ENCODE data around the gene PCYT2. TPM values are rescaled to one million over a fixed set of nuclear protein-coding genes. Genes with fewer than 3 reads are reported as not detected.
A peak's percentile ranks its signal among the peaks of the same experiment; 100 is the strongest.

PCYT2 gene
- total RNA-seq, 4 donors from 2014 or later, result 4.1 to 27.7 (median 18.8) TPM

GRCh38 chr17:81913394-81914102 lies 2.3 kb upstream of the PCYT2 start:
- no peaks in the 10 kb centered on the region for H3K27me3 ChIP-seq
- no peak overlapping the region for H3K27ac ChIP-seq
- no peaks in the 10 kb centered on the region for H3K9me3 ChIP-seq
- no peak for DNase-seq
- H3K36me3 ChIP-seq, result no peaks in the 10 kb centered on the region
- intact Hi-C loops (cut with DNase I; ENCODE audit: low total_unique reads), result no loop called here
- TF ChIP-seq, protein P1, sequence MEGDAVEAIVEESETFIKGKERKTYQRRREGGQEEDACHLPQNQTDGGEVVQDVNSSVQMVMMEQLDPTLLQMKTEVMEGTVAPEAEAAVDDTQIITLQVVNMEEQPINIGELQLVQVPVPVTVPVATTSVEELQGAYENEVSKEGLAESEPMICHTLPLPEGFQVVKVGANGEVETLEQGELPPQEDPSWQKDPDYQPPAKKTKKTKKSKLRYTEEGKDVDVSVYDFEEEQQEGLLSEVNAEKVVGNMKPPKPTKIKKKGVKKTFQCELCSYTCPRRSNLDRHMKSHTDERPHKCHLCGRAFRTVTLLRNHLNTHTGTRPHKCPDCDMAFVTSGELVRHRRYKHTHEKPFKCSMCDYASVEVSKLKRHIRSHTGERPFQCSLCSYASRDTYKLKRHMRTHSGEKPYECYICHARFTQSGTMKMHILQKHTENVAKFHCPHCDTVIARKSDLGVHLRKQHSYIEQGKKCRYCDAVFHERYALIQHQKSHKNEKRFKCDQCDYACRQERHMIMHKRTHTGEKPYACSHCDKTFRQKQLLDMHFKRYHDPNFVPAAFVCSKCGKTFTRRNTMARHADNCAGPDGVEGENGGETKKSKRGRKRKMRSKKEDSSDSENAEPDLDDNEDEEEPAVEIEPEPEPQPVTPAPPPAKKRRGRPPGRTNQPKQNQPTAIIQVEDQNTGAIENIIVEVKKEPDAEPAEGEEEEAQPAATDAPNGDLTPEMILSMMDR (IDR thresholded peaks at IDR 0.05), result no peak
- no peak for TF ChIP-seq POLR2A (IDR thresholded peaks at IDR 0.05)
- H3K4me3 ChIP-seq, result no peak overlapping the region
- peaks cover 5 to 13% of the 10 kb centered on the region in 2 donors for H3K4me1 ChIP-seq

DNA sequence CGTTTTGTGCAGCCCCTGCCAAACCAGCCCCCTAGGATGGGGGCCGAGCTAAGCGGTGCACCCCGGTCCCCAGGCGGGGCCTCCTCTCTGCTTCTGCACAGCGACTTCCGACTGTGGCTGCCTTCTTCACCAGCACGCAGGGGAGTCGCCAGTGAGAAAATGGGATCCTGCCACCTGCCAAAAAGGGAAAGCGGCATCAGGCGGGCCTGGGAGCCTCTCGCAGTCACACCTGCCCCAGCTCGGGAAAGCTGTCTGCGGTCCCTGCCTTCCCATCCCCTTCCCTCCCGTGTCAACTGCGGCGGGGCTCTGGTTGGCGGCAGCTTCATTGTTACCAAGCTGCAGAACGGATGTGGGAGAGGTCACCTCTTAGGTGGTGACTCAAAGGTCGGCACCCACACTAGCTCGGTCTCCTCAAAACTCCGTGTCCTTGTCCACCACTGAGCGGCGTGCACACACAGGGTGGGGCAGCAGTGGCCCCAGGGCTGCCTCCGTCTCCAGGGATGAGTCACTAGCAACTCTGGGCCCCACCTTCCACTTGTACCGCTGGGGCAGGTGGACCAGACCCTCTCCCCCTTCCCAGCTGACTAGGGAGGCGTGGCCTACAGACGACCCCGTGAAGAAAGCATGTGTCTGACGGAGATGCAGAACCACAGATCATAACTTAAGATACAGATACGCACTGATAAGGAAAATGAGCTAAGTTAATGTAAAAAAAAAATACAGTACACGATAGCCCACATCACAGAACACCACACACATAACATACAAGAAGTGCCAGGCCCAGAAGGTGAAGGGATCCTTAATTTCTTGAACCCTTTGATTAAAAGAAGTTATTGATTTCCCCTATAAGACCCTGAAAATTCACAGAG lies 1.5 kb upstream of the PCYT2 start:
- H3K27ac ChIP-seq, result no peak overlapping the region
- no peaks in the 10 kb centered on the region for H3K36me3 ChIP-seq
- H3K4me3 ChIP-seq, result no peak overlapping the region
- H3K4me1 ChIP-seq, result peaks cover 5 to 9% of the 10 kb centered on the region in 2 donors
- no peak for TF ChIP-seq POLR2A (IDR thresholded peaks at IDR 0.05)
- TF ChIP-seq, protein P1 (IDR thresholded peaks at IDR 0.05), result no peak
- intact Hi-C loops (cut with DNase I; ENCODE audit: low total_unique reads), result no loop called here
- H3K27me3 ChIP-seq, result no peaks in the 10 kb centered on the region
- no peak for DNase-seq
- H3K9me3 ChIP-seq, result no peaks in the 10 kb centered on the region

DNA sequence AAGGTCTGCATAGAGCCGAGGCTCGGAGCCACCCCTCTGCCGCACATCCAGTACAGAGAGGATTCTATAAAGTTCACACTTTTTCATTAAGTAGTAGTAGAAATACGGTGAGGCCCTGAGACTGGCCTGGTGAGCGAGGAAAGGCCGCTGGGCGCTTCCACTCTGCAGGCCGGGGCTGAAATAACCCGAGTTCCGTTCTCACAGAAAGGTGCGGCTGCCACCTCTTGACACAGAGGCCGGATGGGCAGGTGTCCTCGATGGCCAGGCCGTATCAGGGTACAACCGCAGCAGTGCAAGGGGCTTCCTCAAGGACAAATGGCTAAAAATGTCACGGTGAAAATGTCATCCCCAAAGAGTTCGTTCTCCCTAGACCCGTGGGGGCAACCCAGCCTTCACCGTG lies 770 bp upstream of the PCYT2 start:
- intact Hi-C loops (cut with DNase I; ENCODE audit: low total_unique reads), result no loop called here
- no peaks in the 10 kb centered on the region for H3K27me3 ChIP-seq
- H3K4me3 ChIP-seq, result no peak overlapping the region
- TF ChIP-seq, protein P1 (IDR thresholded peaks at IDR 0.05), result no peak
- TF ChIP-seq POLR2A (IDR thresholded peaks at IDR 0.05), result no peak
- peaks cover 5 to 7% of the 10 kb centered on the region in 2 donors for H3K4me1 ChIP-seq
- DNase-seq, result no peak
- no peaks in the 10 kb centered on the region for H3K9me3 ChIP-seq
- H3K36me3 ChIP-seq, result no peaks in the 10 kb centered on the region
- H3K27ac ChIP-seq, result peak overlapping the region in 1 of 2 donors; percentile 81

DNA sequence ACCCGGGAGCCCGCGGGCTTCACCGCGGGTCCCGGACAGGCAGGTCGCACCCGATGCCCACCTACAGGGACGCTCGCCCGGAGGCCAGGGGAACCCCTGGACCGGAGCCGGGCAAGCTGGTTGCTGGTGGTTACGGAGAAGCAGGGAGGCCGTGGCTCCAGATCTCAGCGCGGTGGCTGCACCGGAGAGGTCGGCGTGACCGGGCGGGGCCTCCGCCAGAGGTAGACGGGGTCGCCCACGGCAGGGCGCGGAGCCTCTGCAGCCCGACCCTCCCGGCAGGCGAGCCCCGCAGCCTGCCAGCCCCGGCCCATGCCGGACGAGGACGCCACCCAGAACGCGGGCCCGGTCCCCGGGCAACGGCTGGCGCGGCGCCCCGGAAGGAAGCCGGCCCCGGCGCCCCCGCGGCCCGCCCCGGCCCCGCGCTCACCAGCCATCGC lies 341 bp downstream of the PCYT2 start:
- Histone ChIP-seq H3K4me1 (peaks cover 0 to 4% of the 10 kb centered on the region in 2 donors), H3K36me3 (no peaks in the 10 kb centered on the region), H3K27ac (peak overlapping the region; percentile 38 to 62), H3K27me3 (no peaks in the 10 kb centered on the region), H3K9me3 (no peaks in the 10 kb centered on the region), H3K4me3 (peak overlapping the region; percentile 46 to 83)
- intact Hi-C loops (cut with DNase I; ENCODE audit: low total_unique reads), result no loop called here
- DNase-seq, result peak in 1 of 2 donors; percentile 46
- TF ChIP-seq, protein P1 (IDR thresholded peaks at IDR 0.05), result no peak
- no peak for TF ChIP-seq POLR2A (IDR thresholded peaks at IDR 0.05)

Data from uterus (tissue), 4 donors.